Suprapubic skin (tissue), 4 donors: ENCODE measurements around the gene IQSEC1. TPM values are rescaled to one million over a fixed set of nuclear protein-coding genes. Genes with fewer than 3 reads are reported as not detected.

Experiments used
- DNase-seq, 2 donors: peaks; one replicate each; pipeline ENCODE4 v3.0.0-alpha.2; 2019; ENCODE audit warnings: low spot score in 2 of 2
- H3K27ac ChIP-seq: fragments of 200-600 bp; sonication (generic); one replicate; pipeline ENCODE4 v1.5.1; 2019
- H3K27me3 ChIP-seq: fragments of 200-600 bp; sonication (generic); one replicate; pipeline ENCODE4 v1.5.1; 2019
- H3K36me3 ChIP-seq: fragments of 200-600 bp; sonication (generic); one replicate; pipeline ENCODE4 v1.5.1; 2019
- H3K4me1 ChIP-seq: fragments of 200-600 bp; sonication (generic); one replicate; pipeline ENCODE4 v1.5.1; 2019
- H3K4me3 ChIP-seq: fragments of 200-600 bp; sonication (generic); one replicate; pipeline ENCODE4 v1.5.1; 2019; ENCODE audit warnings: mild to moderate bottlenecking
- H3K9me3 ChIP-seq: fragments of 200-600 bp; sonication (generic); one replicate; pipeline ENCODE4 v1.5.1; 2019
- CTCF ChIP-seq, 2 donors: fragments of 200-600 bp in 1 of 2; fragments of 450-650 bp in 1 of 2; sonication (generic) in 1 of 2; IDR thresholded peaks; one replicate each; pipeline ENCODE4 v1.5.1; 2016 to 2019; ENCODE audit warnings: antibody characterized with exemption in 2 of 2, mild to moderate bottlenecking in 1 of 2, moderate library complexity in 1 of 2
- EP300 ChIP-seq: sonication (generic); formaldehyde crosslinking; IDR thresholded peaks from one replicate; pipeline ENCODE4 v1.6.1; 2017; ENCODE audit warnings: antibody characterized with exemption
- POLR2A ChIP-seq, 2 donors: fragments of 450-650 bp; IDR thresholded peaks; one replicate each; pipeline ENCODE4 v1.6.1; 2017; ENCODE audit warnings: antibody characterized with exemption in 2 of 2, mild to moderate bottlenecking in 2 of 2, moderate library complexity in 2 of 2
- POLR2AphosphoS5 ChIP-seq, 3 donors: sonication (generic); formaldehyde crosslinking; IDR thresholded peaks; one replicate each; pipeline ENCODE4 v1.6.1; 2017; ENCODE audit warnings: antibody characterized with exemption in 3 of 3
- WGBS: methylation state at CpG from one replicate; pipeline ENCODE4 v1.1.5; 2018; 5-methylcytosine and 5-hydroxymethylcytosine counted together
- total RNA-seq, 4 donors: library from RNA; depleted of rRNA; stranded (reverse); fragments of >200 nt; gene quantifications; one replicate each; pipeline ENCODE4 v1.1.0, GENCODE V29; 2016

The IQSEC1 gene
- total RNA-seq, 4 donors from 2014 or later: 26.7 to 52.4 (median 35.5) TPM

- TF ChIP-seq POLR2A (IDR thresholded peaks at IDR 0.05) (no peak), CTCF (IDR thresholded peaks at IDR 0.05) (no peak), EP300 (no peak), POLR2AphosphoS5 (IDR thresholded peaks at IDR 0.05) (no peak)
- no peak overlapping the region for H3K27ac ChIP-seq
- 72% methylated on average over 2 of the region's 2 CpGs for WGBS
- no peaks in the 10 kb centered on the region for H3K27me3 ChIP-seq
- peaks cover 18% of the 10 kb centered on the region for H3K4me1 ChIP-seq
- H3K9me3 ChIP-seq: no peaks in the 10 kb centered on the region
- H3K4me3 ChIP-seq: no peak overlapping the region
- H3K36me3 ChIP-seq: no peaks in the 10 kb centered on the region
- peak in 1 of 2 donors; percentile 17 for DNase-seq
These were observed 70.7 kb downstream of the IQSEC1 start for GRCh38 chr3:13002398-13003124.

GRCh38 chr3:12999147-13000140 lies 73.8 kb downstream of the IQSEC1 start:
- H3K9me3 ChIP-seq: no peaks in the 10 kb centered on the region
- peak; percentile 94 for DNase-seq
- H3K27ac ChIP-seq: peak overlapping the region; percentile 61

DNA sequence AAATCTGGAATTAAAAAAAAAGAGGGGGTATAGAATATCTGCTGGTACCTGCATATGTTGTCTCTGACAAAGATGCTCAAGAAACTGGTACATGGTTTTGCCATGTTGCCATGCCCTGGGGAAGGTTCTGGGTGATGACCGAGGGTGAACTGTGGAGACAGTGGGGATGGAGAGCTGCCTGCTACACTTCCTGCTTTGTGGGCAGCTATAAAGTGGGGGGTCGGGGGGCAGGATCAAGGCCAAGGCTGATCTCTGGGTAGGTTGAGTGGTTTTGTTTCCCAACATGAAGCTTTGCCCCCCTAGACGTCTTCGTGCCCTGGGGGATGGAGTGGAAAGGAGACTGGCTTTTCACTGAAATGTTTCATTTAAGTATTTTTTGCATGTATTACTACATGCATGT lies 74.6 kb downstream of the IQSEC1 start:
- Histone ChIP-seq H3K9me3 (no peaks in the 10 kb centered on the region), H3K27me3 (no peaks in the 10 kb centered on the region), H3K27ac (peak overlapping the region; percentile 61), H3K4me3 (no peak overlapping the region), H3K36me3 (no peaks in the 10 kb centered on the region), H3K4me1 (peaks cover 21% of the 10 kb centered on the region)
- DNase-seq: peak in 1 of 2 donors; percentile 64
- TF ChIP-seq EP300 (no peak), CTCF (IDR thresholded peaks at IDR 0.05) (no peak)
- WGBS: 65% methylated on average over 4 of the region's 4 CpGs

More at GRCh38 chr3:12999147-13000140, 73.8 kb downstream of the IQSEC1 start:
- TF ChIP-seq POLR2AphosphoS5 (IDR thresholded peaks at IDR 0.05): peak in 2 of 3 donors; percentile 7 to 27
- TF ChIP-seq EP300: no peak
- H3K27me3 ChIP-seq: no peaks in the 10 kb centered on the region
- H3K4me1 ChIP-seq: peaks cover 17% of the 10 kb centered on the region
- no peaks in the 10 kb centered on the region for H3K36me3 ChIP-seq
- 73% methylated on average over 14 of the region's 14 CpGs for WGBS
- H3K4me3 ChIP-seq: no peak overlapping the region

DNA sequence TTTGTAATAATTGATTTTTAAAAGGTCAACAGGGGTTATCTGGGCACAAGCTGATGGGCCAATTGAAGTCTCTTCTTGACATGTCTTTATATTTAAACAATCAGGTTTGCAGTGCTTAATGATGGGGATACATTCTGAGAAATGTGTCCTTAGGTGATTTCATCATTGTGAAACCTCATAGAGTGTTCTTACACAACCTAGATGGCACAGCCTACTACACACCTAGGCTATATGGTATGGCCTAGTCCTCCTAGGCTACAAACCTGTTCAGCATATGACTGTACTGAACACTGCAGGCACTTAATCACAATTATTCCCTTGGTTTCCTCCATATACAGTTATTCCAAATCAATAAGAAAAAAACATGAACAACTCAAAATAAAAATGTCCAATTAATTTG lies 75.8 kb downstream of the IQSEC1 start:
- Histone ChIP-seq H3K27me3 (no peaks in the 10 kb centered on the region), H3K27ac (no peak overlapping the region), H3K4me3 (no peak overlapping the region), H3K4me1 (peaks cover 33% of the 10 kb centered on the region), H3K9me3 (no peaks in the 10 kb centered on the region), H3K36me3 (no peaks in the 10 kb centered on the region)
- TF ChIP-seq EP300: no peak
- no peak for TF ChIP-seq CTCF (IDR thresholded peaks at IDR 0.05)
- TF ChIP-seq POLR2AphosphoS5 (IDR thresholded peaks at IDR 0.05): no peak
- no peak for TF ChIP-seq POLR2A (IDR thresholded peaks at IDR 0.05)
- no peak for DNase-seq

DNA sequence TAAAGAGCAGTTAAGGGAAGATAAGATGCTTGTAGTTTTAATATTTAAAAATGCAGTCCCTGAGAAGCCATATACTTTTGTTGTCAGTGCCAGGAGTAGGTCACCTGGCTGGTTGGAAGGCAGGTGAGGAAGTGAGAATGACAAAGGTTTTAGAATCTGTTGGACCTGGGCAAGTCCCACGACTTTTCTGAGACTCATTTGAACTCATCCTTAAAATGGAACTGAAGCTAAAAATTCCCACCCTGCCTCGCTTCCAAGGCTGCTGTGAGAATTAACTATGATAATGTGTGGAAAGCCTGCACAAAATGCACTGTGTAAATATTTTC lies 77.1 kb downstream of the IQSEC1 start:
- no peak for DNase-seq
- WGBS: 69% methylated on average over 2 of the region's 2 CpGs
- H3K36me3 ChIP-seq: no peaks in the 10 kb centered on the region
- no peak for TF ChIP-seq POLR2AphosphoS5 (IDR thresholded peaks at IDR 0.05)
- no peak for TF ChIP-seq EP300
- no peak for TF ChIP-seq POLR2A (IDR thresholded peaks at IDR 0.05)
- TF ChIP-seq CTCF (IDR thresholded peaks at IDR 0.05): no peak
- peaks cover 33% of the 10 kb centered on the region for H3K4me1 ChIP-seq
- H3K9me3 ChIP-seq: no peaks in the 10 kb centered on the region
- no peak overlapping the region for H3K27ac ChIP-seq
- no peaks in the 10 kb centered on the region for H3K27me3 ChIP-seq
- no peak overlapping the region for H3K4me3 ChIP-seq
